GM10248 (cell line): ENCODE measurements around the gene ZRANB3.
A peak's percentile ranks its signal among the peaks of the same experiment; 100 is the strongest.

Source experiments
- CTCF ChIA-PET: fragments of 300-600 bp; sonication (Branson Sonifier 250); formaldehyde crosslinking; extraction: SDS; loops from one replicate; lab custom pipeline; 2021; ENCODE audit warnings: antibody characterized with exemption; lab: Yijun Ruan, JAX
- POLR2A ChIA-PET: fragments of 350-650 bp; sonication (Branson Sonifier 250); formaldehyde crosslinking; extraction: SDS; loops from one replicate; lab custom pipeline; 2020; ENCODE audit warnings: antibody characterized with exemption; lab: Yijun Ruan, JAX
- DNase-seq: peaks from one replicate; pipeline ENCODE4 v3.0.0; 2012; ENCODE audit errors: extremely low spot score
- TF ChIP-seq, protein P1 (sequence below): IDR thresholded peaks from 2 replicates; pipeline ENCODE4 v1.5.1; 2012; ENCODE audit warnings: mild to moderate bottlenecking, low read depth; ENCODE audit errors: extremely low read depth, missing control alignments, control extremely low read depth

ZRANB3 gene

GRCh38 chr2:135318808-135319207 is 212.2 kb downstream of the ZRANB3 start:
- DNase-seq: no peak
- ChIA-PET POLR2A (no interaction called here), CTCF (no interaction called here)
- TF ChIP-seq, protein P1, sequence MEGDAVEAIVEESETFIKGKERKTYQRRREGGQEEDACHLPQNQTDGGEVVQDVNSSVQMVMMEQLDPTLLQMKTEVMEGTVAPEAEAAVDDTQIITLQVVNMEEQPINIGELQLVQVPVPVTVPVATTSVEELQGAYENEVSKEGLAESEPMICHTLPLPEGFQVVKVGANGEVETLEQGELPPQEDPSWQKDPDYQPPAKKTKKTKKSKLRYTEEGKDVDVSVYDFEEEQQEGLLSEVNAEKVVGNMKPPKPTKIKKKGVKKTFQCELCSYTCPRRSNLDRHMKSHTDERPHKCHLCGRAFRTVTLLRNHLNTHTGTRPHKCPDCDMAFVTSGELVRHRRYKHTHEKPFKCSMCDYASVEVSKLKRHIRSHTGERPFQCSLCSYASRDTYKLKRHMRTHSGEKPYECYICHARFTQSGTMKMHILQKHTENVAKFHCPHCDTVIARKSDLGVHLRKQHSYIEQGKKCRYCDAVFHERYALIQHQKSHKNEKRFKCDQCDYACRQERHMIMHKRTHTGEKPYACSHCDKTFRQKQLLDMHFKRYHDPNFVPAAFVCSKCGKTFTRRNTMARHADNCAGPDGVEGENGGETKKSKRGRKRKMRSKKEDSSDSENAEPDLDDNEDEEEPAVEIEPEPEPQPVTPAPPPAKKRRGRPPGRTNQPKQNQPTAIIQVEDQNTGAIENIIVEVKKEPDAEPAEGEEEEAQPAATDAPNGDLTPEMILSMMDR: no peak

- TF ChIP-seq, protein P1: no peak
- ChIA-PET POLR2A (no interaction called here), CTCF (no interaction called here)
- no peak for DNase-seq
Observed at GRCh38 chr2:135317375-135317774, 213.6 kb downstream of the ZRANB3 start.

DNA sequence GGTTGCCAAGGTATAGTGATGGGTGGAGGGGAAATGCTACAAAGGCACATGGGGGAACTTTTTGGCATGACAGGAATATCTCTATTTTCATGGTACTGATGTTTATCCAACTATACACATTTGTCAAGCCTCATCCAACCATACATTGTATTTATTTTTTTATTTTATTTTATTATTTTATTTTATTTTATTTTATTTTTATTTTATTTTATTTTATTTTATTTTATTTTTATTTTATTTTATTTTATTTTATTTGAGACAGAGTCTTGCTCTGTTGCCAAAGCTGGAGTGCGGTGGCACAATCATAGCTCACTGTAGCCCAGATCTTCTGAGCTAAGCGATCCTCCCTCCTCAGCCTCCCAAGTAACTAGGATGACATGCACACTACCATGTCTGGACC is 219.1 kb downstream of the ZRANB3 start:
- TF ChIP-seq, protein P1: no peak
- DNase-seq: no peak
- CTCF ChIA-PET: no interaction called here
- POLR2A ChIA-PET: no interaction called here

- TF ChIP-seq, protein P1: no peak
- ChIA-PET CTCF (no interaction called here), POLR2A (no interaction called here)
- no peak for DNase-seq
Observed at GRCh38 chr2:135311268-135311667, 219.8 kb downstream of the ZRANB3 start.

DNA sequence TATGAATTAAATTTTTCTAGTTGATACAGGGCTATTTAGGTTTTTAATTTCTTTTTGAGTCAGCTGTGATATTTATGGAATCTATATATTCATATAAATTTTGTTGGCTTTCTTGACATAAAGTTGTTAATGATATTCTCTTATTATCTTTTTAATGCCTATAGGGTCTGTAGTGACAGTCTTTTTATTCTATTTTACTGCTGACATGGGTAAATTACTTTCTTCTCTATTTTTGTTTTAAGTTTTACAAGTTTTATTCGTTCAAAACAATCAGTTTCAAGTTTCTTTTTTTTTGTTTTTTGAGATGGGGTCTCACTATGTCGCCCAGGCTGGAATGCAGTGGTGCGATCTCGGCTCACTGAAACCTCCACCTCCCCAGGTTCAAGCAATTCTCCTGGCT is 226.3 kb downstream of the ZRANB3 start:
- CTCF ChIA-PET: no interaction called here
- TF ChIP-seq, protein P1: no peak
- DNase-seq: no peak
- POLR2A ChIA-PET: no interaction called here

- POLR2A ChIA-PET: no interaction called here
- TF ChIP-seq, protein P1: no peak
- CTCF ChIA-PET: no interaction called here
Observed at GRCh38 chr2:135299658-135300244, 231.3 kb downstream of the ZRANB3 start.

More at GRCh38 chr2:135299658-135300244, 231.3 kb downstream of the ZRANB3 start:
- peak; percentile 30 for DNase-seq
